PC-3 (cell line): ENCODE data around the gene CDKL5.

ENCODE experiments used
- EZH2 ChIP-seq: fragments of 300-600 bp; sonication (generic); IDR thresholded peaks from one replicate; pipeline ENCODE4 v1.6.1; 2017; ENCODE audit warnings: antibody characterized with exemption, mild to moderate bottlenecking, low read length; ENCODE audit not compliant: unreplicated experiment
- TF ChIP-seq, protein P1 (sequence below): fragments of 300-600 bp; sonication (generic); conservative IDR thresholded peaks from 2 replicates; pipeline ENCODE4 v1.5.1; 2017; ENCODE audit warnings: antibody characterized with exemption, low read depth, mild to moderate bottlenecking, low read length

DNA sequence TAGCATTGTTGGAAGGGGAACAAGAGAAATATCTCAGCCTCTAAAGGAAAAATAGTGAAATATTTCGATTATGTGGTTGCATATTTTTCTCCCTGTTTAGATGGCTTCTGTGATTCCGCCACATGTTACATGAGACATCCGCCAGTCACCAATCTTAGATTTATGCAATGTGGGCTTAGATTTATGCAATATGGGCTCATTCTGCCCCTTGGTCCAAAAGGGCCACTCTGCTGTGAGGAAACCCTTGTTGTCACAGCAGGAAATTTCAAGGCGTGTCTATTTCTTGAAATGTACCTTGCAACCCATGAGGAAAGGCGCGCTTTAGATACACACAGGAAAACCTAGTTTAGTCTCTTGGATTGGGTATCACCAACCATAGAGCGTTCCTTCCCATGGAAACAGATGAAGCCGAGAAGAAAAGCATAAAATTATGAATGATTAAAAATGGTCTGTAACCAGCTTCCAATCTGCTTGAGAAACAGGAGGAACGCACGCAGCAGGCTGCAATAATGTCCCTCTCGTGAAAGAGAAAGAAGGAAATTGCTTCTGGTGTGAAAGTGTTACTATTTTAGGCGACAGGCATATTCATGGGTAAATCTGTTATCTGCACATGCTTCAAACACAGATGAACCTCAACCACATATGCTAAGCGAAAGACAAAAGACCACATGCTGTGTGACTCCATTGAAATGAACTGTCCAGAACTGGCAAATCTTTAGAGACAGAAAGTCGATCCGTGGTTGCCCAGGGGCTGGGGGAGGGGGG is 242.8 kb downstream of the CDKL5 start:
- TF ChIP-seq EZH2, result no peak
- TF ChIP-seq, protein P1, sequence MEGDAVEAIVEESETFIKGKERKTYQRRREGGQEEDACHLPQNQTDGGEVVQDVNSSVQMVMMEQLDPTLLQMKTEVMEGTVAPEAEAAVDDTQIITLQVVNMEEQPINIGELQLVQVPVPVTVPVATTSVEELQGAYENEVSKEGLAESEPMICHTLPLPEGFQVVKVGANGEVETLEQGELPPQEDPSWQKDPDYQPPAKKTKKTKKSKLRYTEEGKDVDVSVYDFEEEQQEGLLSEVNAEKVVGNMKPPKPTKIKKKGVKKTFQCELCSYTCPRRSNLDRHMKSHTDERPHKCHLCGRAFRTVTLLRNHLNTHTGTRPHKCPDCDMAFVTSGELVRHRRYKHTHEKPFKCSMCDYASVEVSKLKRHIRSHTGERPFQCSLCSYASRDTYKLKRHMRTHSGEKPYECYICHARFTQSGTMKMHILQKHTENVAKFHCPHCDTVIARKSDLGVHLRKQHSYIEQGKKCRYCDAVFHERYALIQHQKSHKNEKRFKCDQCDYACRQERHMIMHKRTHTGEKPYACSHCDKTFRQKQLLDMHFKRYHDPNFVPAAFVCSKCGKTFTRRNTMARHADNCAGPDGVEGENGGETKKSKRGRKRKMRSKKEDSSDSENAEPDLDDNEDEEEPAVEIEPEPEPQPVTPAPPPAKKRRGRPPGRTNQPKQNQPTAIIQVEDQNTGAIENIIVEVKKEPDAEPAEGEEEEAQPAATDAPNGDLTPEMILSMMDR, result no peak
